GM12878 (cell line): ENCODE measurements around the gene MEGF6.

Experiments used
- CUX1 ChIP-seq: IDR thresholded peaks from 2 replicates; pipeline ENCODE4 v1.6.1; 2012; ENCODE audit warnings: improper control_type of control experiment, low read depth, low read length; ENCODE audit not compliant: insufficient replicate concordance
- E4F1 ChIP-seq: fragments of 450-650 bp; IDR thresholded peaks from 2 replicates; pipeline ENCODE4 v1.6.1; 2018; ENCODE audit warnings: borderline replicate concordance, mild to moderate bottlenecking; ENCODE audit not compliant: partially characterized antibody
- EGR1 ChIP-seq, 2 experiments: IDR thresholded peaks; 1 replicate in 1 of 2; 2 replicates in 1 of 2; pipeline ENCODE4 v1.6.1; 2011 to 2012; ENCODE audit warnings: low read depth in 2 of 2, low read length in 2 of 2, borderline replicate concordance in 1 of 2, mild to moderate bottlenecking in 1 of 2, moderate library complexity in 1 of 2
- EP300 ChIP-seq, 2 experiments: fragments of 150-350 bp in 1 of 2; IDR thresholded peaks; 2 replicates each; pipeline ENCODE4 v1.6.1; 2011 to 2012; ENCODE audit warnings: low read depth in 2 of 2, low read length in 2 of 2, borderline replicate concordance in 1 of 2, improper control_type of control experiment in 1 of 2, inconsistent platforms in 1 of 2; ENCODE audit not compliant: control insufficient read depth in 1 of 2
- HDGF ChIP-seq: fragments of 450-650 bp; IDR thresholded peaks from 2 replicates; pipeline ENCODE4 v1.6.1; 2016; ENCODE audit warnings: antibody characterized with exemption
- TBL1XR1 ChIP-seq: IDR thresholded peaks from 2 replicates; pipeline ENCODE4 v1.6.1; 2012; ENCODE audit warnings: low read depth, low read length, improper control_type of control experiment
- TF ChIP-seq, protein P1 (sequence below), 3 experiments: IDR thresholded peaks in 2 of 3; conservative IDR thresholded peaks in 1 of 3; 2 replicates each; pipeline ENCODE4 v1.5.1; 2011; ENCODE audit warnings: low read depth in 3 of 3, low read length in 3 of 3, mild to moderate bottlenecking in 3 of 3, control low read depth in 2 of 3, moderate library complexity in 2 of 3, inconsistent platforms in 1 of 3, mixed read lengths in 1 of 3; ENCODE audit not compliant: control insufficient read depth in 2 of 3, insufficient read depth in 1 of 3; ENCODE audit errors: extremely low read depth in 1 of 3

DNA sequence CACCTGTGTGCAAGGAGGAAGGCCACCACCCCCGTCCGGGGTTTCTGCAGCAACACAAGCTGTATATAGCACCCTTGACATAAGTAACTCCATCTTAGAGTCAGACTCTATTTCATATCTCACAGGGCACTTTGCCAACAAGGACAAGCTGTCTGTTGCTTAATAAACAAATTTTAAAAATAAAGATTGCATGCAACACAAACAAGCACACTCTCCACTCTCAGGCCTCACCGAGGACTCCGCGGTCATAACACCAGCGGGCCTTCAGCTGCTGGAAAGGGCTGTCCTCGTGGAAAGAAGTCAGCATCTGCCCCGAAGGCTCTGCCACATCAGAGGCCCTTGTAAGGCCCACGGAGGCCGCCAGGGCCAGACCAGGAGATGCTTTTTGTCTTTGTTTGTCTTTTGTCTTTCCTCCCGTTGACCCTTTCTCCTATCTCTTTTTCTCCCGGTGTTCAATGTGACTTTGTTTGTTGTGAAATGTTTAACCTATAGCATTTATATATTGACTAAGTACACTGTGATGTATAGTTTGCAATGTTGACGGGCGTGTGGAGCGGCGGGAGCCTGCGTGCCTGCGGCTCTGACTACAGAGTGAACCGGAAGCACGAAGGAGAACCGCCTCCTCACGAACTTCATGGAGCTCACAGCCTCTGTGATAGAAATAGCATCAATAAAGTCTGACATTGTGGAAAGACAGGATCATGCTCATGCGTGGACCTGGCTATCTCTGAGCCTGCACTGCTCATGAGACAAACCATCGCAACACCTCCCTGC is 24.1 kb downstream of the MEGF6 start:
- TF ChIP-seq, protein P1, sequence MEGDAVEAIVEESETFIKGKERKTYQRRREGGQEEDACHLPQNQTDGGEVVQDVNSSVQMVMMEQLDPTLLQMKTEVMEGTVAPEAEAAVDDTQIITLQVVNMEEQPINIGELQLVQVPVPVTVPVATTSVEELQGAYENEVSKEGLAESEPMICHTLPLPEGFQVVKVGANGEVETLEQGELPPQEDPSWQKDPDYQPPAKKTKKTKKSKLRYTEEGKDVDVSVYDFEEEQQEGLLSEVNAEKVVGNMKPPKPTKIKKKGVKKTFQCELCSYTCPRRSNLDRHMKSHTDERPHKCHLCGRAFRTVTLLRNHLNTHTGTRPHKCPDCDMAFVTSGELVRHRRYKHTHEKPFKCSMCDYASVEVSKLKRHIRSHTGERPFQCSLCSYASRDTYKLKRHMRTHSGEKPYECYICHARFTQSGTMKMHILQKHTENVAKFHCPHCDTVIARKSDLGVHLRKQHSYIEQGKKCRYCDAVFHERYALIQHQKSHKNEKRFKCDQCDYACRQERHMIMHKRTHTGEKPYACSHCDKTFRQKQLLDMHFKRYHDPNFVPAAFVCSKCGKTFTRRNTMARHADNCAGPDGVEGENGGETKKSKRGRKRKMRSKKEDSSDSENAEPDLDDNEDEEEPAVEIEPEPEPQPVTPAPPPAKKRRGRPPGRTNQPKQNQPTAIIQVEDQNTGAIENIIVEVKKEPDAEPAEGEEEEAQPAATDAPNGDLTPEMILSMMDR (IDR thresholded peaks at IDR 0.05 in 2 of 3, conservative IDR thresholded peaks at IDR 0.05 in 1 of 3; ENCODE audit: control insufficient read depth in 2 of 3, extremely low read depth in 1 of 3, insufficient read depth in 1 of 3, low read depth in 3 of 3, low read length in 3 of 3): no peak
- TF ChIP-seq EP300 (IDR thresholded peaks at IDR 0.05; ENCODE audit: borderline replicate concordance in 1 of 2, control insufficient read depth in 1 of 2, low read depth in 2 of 2, low read length in 2 of 2): no peak
- TF ChIP-seq E4F1: no peak
- no peak for TF ChIP-seq HDGF
- TF ChIP-seq CUX1: no peak
- no peak for TF ChIP-seq EGR1 (IDR thresholded peaks at IDR 0.05; ENCODE audit: borderline replicate concordance in 1 of 2, low read depth in 2 of 2, low read length in 2 of 2)
- TF ChIP-seq TBL1XR1: no peak
